ENCODE results near the gene NID2.

The NID2 gene

GRCh38 chr14:52048116-52048515, 20.7 kb downstream of the NID2 start:
- TF ChIP-seq TAF1 (IDR thresholded peaks at IDR 0.05; ENCODE audit: borderline replicate concordance, insufficient read depth, low read length) (no peak), SIN3A (IDR thresholded peaks at IDR 0.05; ENCODE audit: borderline replicate concordance, insufficient read depth, low read length) (no peak), FOXP2 (optimal IDR thresholded peaks at IDR 0.05; ENCODE audit: borderline replicate concordance, extremely low read depth, extremely low read length, insufficient read depth) (no peak), REST (IDR thresholded peaks at IDR 0.05; ENCODE audit: insufficient read depth in 1 of 2, low read depth in 2 of 2, low read length in 2 of 2) (no peak), POLR2AphosphoS5 (IDR thresholded peaks at IDR 0.05; ENCODE audit: low read depth, low read length) (no peak)

GRCh38 chr14:52046376-52046917, 22.4 kb downstream of the NID2 start:
- TF ChIP-seq TAF1 (IDR thresholded peaks at IDR 0.05; ENCODE audit: borderline replicate concordance, insufficient read depth, low read length) (no peak), REST (IDR thresholded peaks at IDR 0.05; ENCODE audit: insufficient read depth in 1 of 2, low read depth in 2 of 2, low read length in 2 of 2) (no peak), SIN3A (IDR thresholded peaks at IDR 0.05; ENCODE audit: borderline replicate concordance, insufficient read depth, low read length) (no peak), POLR2AphosphoS5 (IDR thresholded peaks at IDR 0.05; ENCODE audit: low read depth, low read length) (no peak), FOXP2 (optimal IDR thresholded peaks at IDR 0.05; ENCODE audit: borderline replicate concordance, extremely low read depth, extremely low read length, insufficient read depth) (no peak)

GRCh38 chr14:52044791-52045522, 23.9 kb downstream of the NID2 start:
- TF ChIP-seq SIN3A (IDR thresholded peaks at IDR 0.05; ENCODE audit: borderline replicate concordance, insufficient read depth, low read length) (no peak), TAF1 (IDR thresholded peaks at IDR 0.05; ENCODE audit: borderline replicate concordance, insufficient read depth, low read length) (no peak), POLR2AphosphoS5 (IDR thresholded peaks at IDR 0.05; ENCODE audit: low read depth, low read length) (no peak), FOXP2 (optimal IDR thresholded peaks at IDR 0.05; ENCODE audit: borderline replicate concordance, extremely low read depth, extremely low read length, insufficient read depth) (no peak), REST (IDR thresholded peaks at IDR 0.05; ENCODE audit: insufficient read depth in 1 of 2, low read depth in 2 of 2, low read length in 2 of 2) (no peak)

GRCh38 chr14:52043690-52044089, 25.2 kb downstream of the NID2 start:
- no peak for TF ChIP-seq FOXP2 (optimal IDR thresholded peaks at IDR 0.05; ENCODE audit: borderline replicate concordance, extremely low read depth, extremely low read length, insufficient read depth)
- TF ChIP-seq POLR2AphosphoS5 (IDR thresholded peaks at IDR 0.05; ENCODE audit: low read depth, low read length) = no peak
- TF ChIP-seq TAF1 (IDR thresholded peaks at IDR 0.05; ENCODE audit: borderline replicate concordance, insufficient read depth, low read length) = no peak

GRCh38 chr14:52042371-52043289, 26.2 kb downstream of the NID2 start:
- no peak for TF ChIP-seq POLR2AphosphoS5 (IDR thresholded peaks at IDR 0.05; ENCODE audit: low read depth, low read length)
- no peak for TF ChIP-seq SIN3A (IDR thresholded peaks at IDR 0.05; ENCODE audit: borderline replicate concordance, insufficient read depth, low read length)
- TF ChIP-seq REST (IDR thresholded peaks at IDR 0.05; ENCODE audit: insufficient read depth in 1 of 2, low read depth in 2 of 2, low read length in 2 of 2) = no peak
- no peak for TF ChIP-seq FOXP2 (optimal IDR thresholded peaks at IDR 0.05; ENCODE audit: borderline replicate concordance, extremely low read depth, extremely low read length, insufficient read depth)
- TF ChIP-seq TAF1 (IDR thresholded peaks at IDR 0.05; ENCODE audit: borderline replicate concordance, insufficient read depth, low read length) = no peak

All from PFSK-1 (cell line).